Measurements from ENCODE around the gene MACROD2. TPM values are rescaled to one million over a fixed set of nuclear protein-coding genes. Genes with fewer than 3 reads are reported as not detected.

Gene MACROD2
- total RNA-seq, 1 experiment from 2014 or later: 3.1 TPM

GRCh38 chr20:15882553-15882952, 1887.2 kb downstream of the MACROD2 start:
- intact Hi-C loops (cut with micrococcal nuclease): no loop called here
- no peak overlapping the region for H3K27ac Mint-ChIP-seq (ENCODE audit: low read depth, unreplicated experiment)
- no peaks in the 10 kb centered on the region for H3K27me3 Mint-ChIP-seq (ENCODE audit: insufficient read depth, unreplicated experiment)
- TF ChIP-seq CTCF (IDR thresholded peaks at IDR 0.05; ENCODE audit: unreplicated experiment): no peak
- H3K4me3 Mint-ChIP-seq (ENCODE audit: unreplicated experiment): no peak overlapping the region
- H3K4me1 Mint-ChIP-seq (ENCODE audit: insufficient read depth, unreplicated experiment): peaks cover 6% of the 10 kb centered on the region
- POLR2A ChIA-PET: no interaction called here
- no peak for DNase-seq (ENCODE audit: unreplicated experiment)
- no peaks in the 10 kb centered on the region for H3K9me3 Mint-ChIP-seq (ENCODE audit: unreplicated experiment)
- H3K36me3 Mint-ChIP-seq (ENCODE audit: insufficient read depth, unreplicated experiment): no peaks in the 10 kb centered on the region
- CTCF ChIA-PET: no interaction called here
- BruUV-seq (replicated peaks): no TSS peak

- ChIA-PET POLR2A (interaction anchor here (1.1 kb wide), 1 partner anchor 14 kb away, joined by 3 read pairs; no protein-coding TSS in a partner anchor), CTCF (interaction anchor here (0.8 to 1.3 kb wide), 2 partner anchors 44 to 637 kb away, joined by 3 to 4 read pairs; no protein-coding TSS in a partner anchor)
- intact Hi-C loops (cut with micrococcal nuclease): no loop called here
- no peak overlapping the region for H3K4me3 Mint-ChIP-seq (ENCODE audit: unreplicated experiment)
- no peaks in the 10 kb centered on the region for H3K9me3 Mint-ChIP-seq (ENCODE audit: unreplicated experiment)
- no peaks in the 10 kb centered on the region for H3K27me3 Mint-ChIP-seq (ENCODE audit: insufficient read depth, unreplicated experiment)
- TF ChIP-seq CTCF (IDR thresholded peaks at IDR 0.05; ENCODE audit: unreplicated experiment): no peak
- peaks cover 6% of the 10 kb centered on the region for H3K4me1 Mint-ChIP-seq (ENCODE audit: insufficient read depth, unreplicated experiment)
- DNase-seq (ENCODE audit: unreplicated experiment): no peak
- H3K27ac Mint-ChIP-seq (ENCODE audit: low read depth, unreplicated experiment): no peak overlapping the region
- BruUV-seq (replicated peaks): no TSS peak
- no peaks in the 10 kb centered on the region for H3K36me3 Mint-ChIP-seq (ENCODE audit: insufficient read depth, unreplicated experiment)
These were observed 1890.9 kb downstream of the MACROD2 start for GRCh38 chr20:15886250-15886649.

- DNase-seq (ENCODE audit: unreplicated experiment): no peak
- BruUV-seq (replicated peaks): no TSS peak
- H3K9me3 Mint-ChIP-seq (ENCODE audit: unreplicated experiment): no peaks in the 10 kb centered on the region
- ChIA-PET POLR2A (interaction anchor here (1.0 kb wide), 1 partner anchor 16 kb away, joined by 3 read pairs; no protein-coding TSS in a partner anchor), CTCF (interaction anchor here (0.5 to 1.3 kb wide), 2 partner anchors 43 to 1617 kb away, joined by 3 to 5 read pairs; no protein-coding TSS in a partner anchor)
- peaks cover 3% of the 10 kb centered on the region for H3K4me1 Mint-ChIP-seq (ENCODE audit: insufficient read depth, unreplicated experiment)
- H3K27ac Mint-ChIP-seq (ENCODE audit: low read depth, unreplicated experiment): no peak overlapping the region
- no peaks in the 10 kb centered on the region for H3K36me3 Mint-ChIP-seq (ENCODE audit: insufficient read depth, unreplicated experiment)
- intact Hi-C loops (cut with micrococcal nuclease): no loop called here
- no peak for TF ChIP-seq CTCF (IDR thresholded peaks at IDR 0.05; ENCODE audit: unreplicated experiment)
- H3K4me3 Mint-ChIP-seq (ENCODE audit: unreplicated experiment): no peak overlapping the region
- no peaks in the 10 kb centered on the region for H3K27me3 Mint-ChIP-seq (ENCODE audit: insufficient read depth, unreplicated experiment)
These were observed 1892.1 kb downstream of the MACROD2 start for GRCh38 chr20:15887387-15887786.

GRCh38 chr20:15889061-15889460, 1893.7 kb downstream of the MACROD2 start:
- no peaks in the 10 kb centered on the region for H3K9me3 Mint-ChIP-seq (ENCODE audit: unreplicated experiment)
- no peak overlapping the region for H3K27ac Mint-ChIP-seq (ENCODE audit: low read depth, unreplicated experiment)
- TF ChIP-seq CTCF (IDR thresholded peaks at IDR 0.05; ENCODE audit: unreplicated experiment): no peak
- no peaks in the 10 kb centered on the region for H3K36me3 Mint-ChIP-seq (ENCODE audit: insufficient read depth, unreplicated experiment)
- no peak overlapping the region for H3K4me3 Mint-ChIP-seq (ENCODE audit: unreplicated experiment)
- BruUV-seq (replicated peaks): no TSS peak
- intact Hi-C loops (cut with micrococcal nuclease): no loop called here
- DNase-seq (ENCODE audit: unreplicated experiment): no peak
- no peaks in the 10 kb centered on the region for H3K4me1 Mint-ChIP-seq (ENCODE audit: insufficient read depth, unreplicated experiment)
- ChIA-PET CTCF (interaction anchor here (1.0 to 1.7 kb wide), 2 partner anchors 47 to 476 kb away, joined by 3 read pairs; no protein-coding TSS in a partner anchor), POLR2A (no interaction called here)
- no peaks in the 10 kb centered on the region for H3K27me3 Mint-ChIP-seq (ENCODE audit: insufficient read depth, unreplicated experiment)

Measured in MCF 10A (cell line).